HG02870 (cell line): Measurements from ENCODE around the gene ZKSCAN1.
"Not testable (repeated sequence)": the region's sequence is repeated elsewhere in the genome, so short reads cannot be mapped to it uniquely, and the experiment has no call there.

Experiments used
- ATAC-seq: cut with Tn5 transposase; IDR thresholded peaks from one replicate; pipeline ENCODE4 v1.9.1; 2021; ENCODE audit warnings: mild to moderate bottlenecking, moderate library complexity; ENCODE audit not compliant: unreplicated experiment

Gene ZKSCAN1

GRCh38 chr7:100015232-100016214, at the start of gene ZKSCAN1:
ZKSCAN1 (plus strand) TSS chr7:100015596; CDS start chr7:100023507, 7,911 bp downstream.
- peak; percentile 94 for ATAC-seq

- ATAC-seq = no peak
Observed at GRCh38 chr7:99969298-99969697, 46.1 kb upstream of the ZKSCAN1 start.

DNA sequence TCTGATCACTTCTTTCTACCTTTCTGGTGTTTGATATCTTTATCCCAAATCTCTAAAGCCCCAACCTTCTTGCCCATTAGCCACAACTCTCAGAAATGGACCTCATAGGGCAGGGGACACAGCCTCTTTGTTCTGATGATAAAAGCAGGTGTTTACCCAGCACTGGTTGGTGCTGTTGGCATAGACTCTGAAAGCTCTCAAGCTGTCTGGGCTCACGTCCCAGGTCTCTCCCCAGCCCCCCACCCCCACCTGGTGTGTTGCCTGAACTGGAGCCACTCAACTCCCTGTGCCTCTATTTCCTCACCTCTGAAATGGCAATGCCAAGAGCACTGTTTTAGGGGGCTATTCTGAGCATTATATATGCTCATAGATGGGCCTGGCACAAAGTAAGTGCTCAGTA, 45.6 kb upstream of the ZKSCAN1 start:
- ATAC-seq = not testable (repeated sequence)

- no peak for ATAC-seq
Observed at GRCh38 chr7:99971242-99971641, 44.2 kb upstream of the ZKSCAN1 start.

- not testable (repeated sequence) for ATAC-seq
Observed at GRCh38 chr7:99973817-99974216, 41.6 kb upstream of the ZKSCAN1 start.

- no peak for ATAC-seq
Observed at GRCh38 chr7:99974681-99975080, 40.7 kb upstream of the ZKSCAN1 start.

DNA sequence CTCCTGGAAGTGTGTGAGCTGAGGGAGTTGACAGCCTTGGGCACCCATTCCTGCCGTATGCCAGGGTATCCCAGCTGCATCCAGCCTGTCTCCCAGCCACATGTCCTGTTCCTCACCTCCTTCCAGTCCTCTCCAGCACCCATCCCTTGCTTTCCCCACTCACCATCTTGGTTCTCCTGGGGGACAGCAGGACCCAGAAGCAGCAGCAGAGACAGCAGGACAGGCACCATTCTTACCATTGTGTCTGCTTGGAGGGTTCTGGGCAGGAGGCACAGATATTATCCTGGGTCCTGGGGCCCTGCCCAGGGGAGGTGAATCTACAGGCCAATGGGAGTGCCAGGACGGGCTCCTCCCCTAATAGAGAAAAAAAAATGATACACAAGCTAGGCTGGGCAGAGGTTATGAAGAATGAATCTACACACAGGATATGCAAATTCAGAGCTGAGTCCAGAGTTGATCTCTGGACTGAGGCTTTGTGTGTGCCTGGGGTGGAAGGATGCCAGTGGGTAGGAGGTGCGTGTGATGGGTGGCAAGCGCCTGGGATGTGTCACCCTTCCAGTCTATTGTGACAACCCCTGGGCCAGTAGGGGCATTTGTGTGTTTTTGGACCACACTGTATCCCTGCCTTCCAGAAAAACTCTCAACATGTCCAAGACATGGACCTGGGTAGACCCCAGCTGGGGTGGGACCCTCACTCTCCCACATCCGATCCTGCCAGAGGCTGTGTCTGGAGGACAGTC, 39.4 kb upstream of the ZKSCAN1 start, which contains the start of gene AZGP1:
AZGP1 (minus strand) TSS at position 250 of the 740 bp plus-strand sequence; CDS start at position 239, 11 bp downstream.
- ATAC-seq = no peak

GRCh38 chr7:99976626-99977025, 38.8 kb upstream of the ZKSCAN1 start:
- no peak for ATAC-seq

- not testable (repeated sequence) for ATAC-seq
Observed at GRCh38 chr7:99979814-99980225, 35.6 kb upstream of the ZKSCAN1 start.

DNA sequence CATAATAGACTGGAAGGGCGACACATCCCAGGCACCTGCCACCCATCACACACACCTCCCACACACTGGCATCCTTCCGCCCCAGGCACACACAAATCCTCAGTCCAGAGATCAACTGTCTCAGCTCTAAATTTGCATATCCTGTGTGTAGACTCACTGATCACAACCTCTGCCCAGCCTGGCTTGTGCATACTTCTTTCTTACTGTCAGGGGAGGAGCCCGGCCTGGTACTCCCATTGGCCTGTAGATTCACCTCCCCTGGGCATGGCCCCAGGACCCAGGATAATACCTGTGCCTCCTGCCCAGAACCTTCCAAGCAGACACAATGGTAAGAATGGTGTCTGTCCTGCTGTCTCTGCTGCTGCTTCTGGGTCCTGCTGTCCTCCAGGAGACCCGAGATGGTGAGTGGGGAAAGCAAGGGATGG, 34.9 kb upstream of the ZKSCAN1 start:
- ATAC-seq = not testable (repeated sequence)

DNA sequence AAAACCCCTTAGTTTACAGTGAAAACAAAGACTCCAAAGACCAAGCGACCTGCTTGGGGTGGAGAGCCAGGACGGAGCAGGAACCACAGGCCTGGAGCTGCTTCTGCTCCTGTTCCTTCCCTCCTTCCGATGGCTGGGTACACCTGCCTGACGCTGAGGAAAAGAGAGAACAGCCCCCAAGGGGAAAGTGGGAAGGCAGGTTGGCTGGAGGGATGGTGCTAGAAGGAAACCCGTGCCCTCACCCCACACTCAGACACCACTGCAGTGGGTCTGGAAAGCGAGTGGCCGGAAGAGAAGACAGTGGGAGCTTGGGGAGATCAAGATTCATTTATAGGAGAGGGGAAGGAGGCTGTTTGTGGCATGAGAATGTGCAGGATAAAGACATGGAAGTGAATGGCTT, 34.3 kb upstream of the ZKSCAN1 start:
- not testable (repeated sequence) for ATAC-seq

DNA sequence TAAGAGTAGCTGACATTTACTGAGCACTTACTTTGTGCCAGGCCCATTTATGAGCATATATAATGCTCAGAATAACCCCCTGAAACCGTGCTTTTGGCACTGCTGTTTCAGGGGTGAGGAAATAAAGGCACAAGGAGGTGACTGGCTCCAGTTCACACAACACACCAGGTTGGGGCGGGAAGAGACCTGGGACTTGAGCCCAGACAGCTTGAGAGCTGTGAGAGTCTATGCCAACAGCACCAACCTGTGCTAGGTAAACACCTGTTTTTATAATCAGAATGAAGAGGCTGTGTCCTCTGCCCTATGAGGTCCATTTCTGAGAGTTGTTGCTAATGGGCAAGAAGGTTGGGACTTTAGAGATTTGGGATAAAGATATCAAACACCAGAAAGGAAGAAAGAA, 30.8 kb upstream of the ZKSCAN1 start:
- no peak for ATAC-seq

DNA sequence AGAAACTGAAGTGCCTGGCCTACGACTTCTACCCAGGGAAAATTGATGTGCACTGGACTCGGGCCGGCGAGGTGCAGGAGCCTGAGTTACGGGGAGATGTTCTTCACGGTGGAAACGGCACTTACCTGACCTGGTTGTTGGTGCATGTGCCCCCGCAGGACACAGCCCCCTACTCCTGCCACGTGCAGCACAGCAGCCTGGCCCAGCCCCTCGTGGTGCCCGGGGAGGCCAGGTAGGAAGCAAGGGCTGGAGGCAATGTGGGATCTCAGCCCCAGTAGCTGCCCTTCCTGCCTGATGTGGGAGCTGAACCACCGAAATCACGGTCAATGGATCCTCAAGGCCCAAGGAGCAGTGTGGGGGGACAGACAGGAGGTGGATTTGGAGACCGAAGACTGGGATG, 28.1 kb upstream of the ZKSCAN1 start:
- not testable (repeated sequence) for ATAC-seq

- no peak for ATAC-seq
Observed at GRCh38 chr7:99987846-99988245, 27.6 kb upstream of the ZKSCAN1 start.

GRCh38 chr7:99990460-99990852, 24.9 kb upstream of the ZKSCAN1 start:
- ATAC-seq = no peak

GRCh38 chr7:99991543-99991942, 23.9 kb upstream of the ZKSCAN1 start:
- ATAC-seq = not testable (repeated sequence)

DNA sequence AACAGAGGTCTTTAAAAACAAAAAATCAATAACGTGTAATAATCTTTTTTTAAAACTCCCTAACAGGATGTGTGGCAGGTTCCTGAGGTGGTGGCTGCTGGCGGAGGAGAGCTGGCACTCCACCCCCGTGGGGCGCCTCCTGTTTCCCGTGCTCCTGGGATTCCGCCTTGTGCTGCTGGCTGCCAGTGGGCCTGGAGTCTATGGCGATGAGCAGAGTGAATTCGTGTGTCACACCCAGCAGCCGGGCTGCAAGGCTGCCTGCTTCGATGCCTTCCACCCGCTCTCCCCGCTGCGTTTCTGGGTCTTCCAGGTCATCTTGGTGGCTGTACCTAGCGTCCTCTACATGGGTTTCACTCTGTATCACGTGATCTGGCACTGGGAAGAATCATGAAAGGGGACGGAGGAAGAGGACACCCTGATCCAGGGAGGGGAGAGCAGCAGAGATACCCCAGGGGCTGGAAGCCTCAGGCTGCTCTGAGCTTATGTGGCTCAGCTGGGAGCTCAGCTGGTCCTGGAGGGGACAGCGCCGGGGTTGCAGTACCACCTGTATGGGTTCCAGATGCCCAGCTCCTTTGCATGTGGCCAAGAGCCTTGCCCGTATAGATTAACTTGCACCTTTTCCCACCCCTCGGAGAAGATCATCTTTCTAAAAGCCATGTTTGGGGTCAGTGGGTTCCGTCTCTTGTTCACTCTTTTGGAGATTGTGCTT, 22.9 kb upstream of the ZKSCAN1 start:
- ATAC-seq = no peak

GRCh38 chr7:99994819-99995218, 20.6 kb upstream of the ZKSCAN1 start:
- no peak for ATAC-seq

GRCh38 chr7:99996755-99997544, 18.4 kb upstream of the ZKSCAN1 start:
- ATAC-seq = no peak

DNA sequence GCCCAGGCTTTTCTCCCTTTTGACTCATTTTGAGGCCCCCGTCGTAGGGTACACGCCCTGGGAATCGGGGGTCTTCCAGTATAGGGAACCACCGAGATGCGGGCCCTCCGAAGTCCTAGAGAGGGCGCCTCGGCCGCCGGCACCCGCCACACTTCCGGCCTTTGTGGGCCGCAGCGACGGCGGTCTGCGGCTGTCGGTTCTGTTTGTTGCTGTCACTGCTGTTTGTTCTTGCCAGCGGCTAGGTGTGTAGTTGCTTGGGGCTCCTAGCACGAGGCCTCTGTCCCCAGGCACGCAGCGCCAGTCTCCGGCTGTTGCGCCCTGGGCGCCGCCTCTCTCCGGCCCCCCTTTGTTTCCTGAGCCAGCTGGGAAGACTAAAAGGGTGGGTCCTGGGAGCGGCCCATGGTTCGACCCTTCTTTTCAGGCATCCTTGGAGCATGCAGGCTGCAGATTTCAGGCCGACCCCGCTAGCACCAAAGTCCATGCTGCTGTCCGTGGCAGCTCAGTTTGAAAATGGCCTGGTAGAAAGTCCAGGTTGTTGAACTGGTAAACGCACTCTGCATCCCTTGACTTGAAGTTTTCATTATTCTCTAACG, 17.8 kb upstream of the ZKSCAN1 start:
- no peak for ATAC-seq
